Measurements from ENCODE around the gene PRDM5. TPM values are rescaled to one million over a fixed set of nuclear protein-coding genes. Genes with fewer than 3 reads are reported as not detected.
A peak's percentile ranks its signal among the peaks of the same experiment; 100 is the strongest.

The PRDM5 gene
- total RNA-seq, 3 donors from 2014 or later (not counting 1 experiment from before 2014, with no cell fraction given) = not detected

GRCh38 chr4:120927801-120928409 lies 5.4 kb upstream of the PRDM5 start:
- intact Hi-C loops (cut with micrococcal nuclease) = no loop called here
- H3K27me3 ChIP-seq (ENCODE audit: control insufficient read depth, insufficient read depth, low read length) = peaks cover 9% of the 10 kb centered on the region
- TF ChIP-seq CTCF (IDR thresholded peaks at IDR 0.05) = no peak
- Mint-ChIP-seq H3K4me1 (no peaks in the 10 kb centered on the region), H3K9me3 (no peaks in the 10 kb centered on the region), H3K4me3 (no peak overlapping the region), H3K27ac (no peak overlapping the region), H3K27me3 (ENCODE audit: low read depth in 2 of 2) (peaks cover 17 to 24% of the 10 kb centered on the region in 2 donors), H3K36me3 (no peaks in the 10 kb centered on the region)
- no peak overlapping the region for H3K4me3 ChIP-seq (ENCODE audit: low read length)
- no peak for DNase-seq
- H3K36me3 ChIP-seq (ENCODE audit: control insufficient read depth, insufficient read depth, low read length) = no peaks in the 10 kb centered on the region
- no peak overlapping the region for H3K27ac ChIP-seq (ENCODE audit: low read length)
- no peaks in the 10 kb centered on the region for H3K9me3 ChIP-seq (ENCODE audit: control insufficient read depth, insufficient read depth, low read length)
- no peaks in the 10 kb centered on the region for H3K4me1 ChIP-seq (ENCODE audit: control insufficient read depth, insufficient read depth, low read length)
- ATAC-seq = no peak

DNA sequence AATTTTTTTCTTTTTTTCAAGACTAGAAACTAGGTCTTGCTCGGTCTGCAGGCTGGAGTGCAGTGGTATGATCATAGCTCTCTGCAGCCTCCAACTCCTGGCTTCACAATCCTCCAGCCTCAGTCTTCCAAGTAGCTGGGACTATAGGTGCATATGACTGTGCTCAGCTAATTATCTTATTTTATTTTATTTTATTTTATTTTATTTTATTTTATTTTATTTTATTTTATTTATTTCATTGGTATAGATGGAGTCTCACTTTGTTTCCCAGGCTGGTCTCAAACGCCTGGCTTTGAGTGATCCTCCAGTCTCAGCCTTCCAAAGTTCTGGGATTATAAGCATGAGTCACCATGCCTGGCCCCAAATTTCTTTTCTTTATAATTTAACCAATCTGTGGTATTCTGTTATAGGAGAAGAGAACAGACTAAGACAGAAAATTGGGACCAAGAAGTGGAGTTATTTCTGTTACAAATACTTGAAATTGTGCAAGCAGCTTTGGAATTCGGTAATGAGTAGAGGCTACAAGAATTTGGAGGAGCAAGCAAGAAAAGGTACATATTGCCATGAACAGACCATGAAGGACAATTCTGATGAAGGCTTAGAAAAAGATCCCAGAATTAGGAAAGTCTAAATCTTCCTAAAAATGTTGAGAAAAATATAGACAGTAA lies 4.0 kb upstream of the PRDM5 start:
- Histone ChIP-seq H3K27me3 (ENCODE audit: control insufficient read depth, insufficient read depth, low read length) (peaks cover 13% of the 10 kb centered on the region), H3K4me3 (ENCODE audit: low read length) (no peak overlapping the region), H3K4me1 (ENCODE audit: control insufficient read depth, insufficient read depth, low read length) (peaks cover 7% of the 10 kb centered on the region), H3K36me3 (ENCODE audit: control insufficient read depth, insufficient read depth, low read length) (no peaks in the 10 kb centered on the region), H3K9me3 (ENCODE audit: control insufficient read depth, insufficient read depth, low read length) (no peaks in the 10 kb centered on the region), H3K27ac (ENCODE audit: low read length) (no peak overlapping the region)
- no peak for DNase-seq
- ATAC-seq = no peak
- peaks cover 6 to 7% of the 10 kb centered on the region in 2 donors for H3K4me1 Mint-ChIP-seq
- H3K27ac Mint-ChIP-seq = no peak overlapping the region
- H3K36me3 Mint-ChIP-seq = peaks cover 5% of the 10 kb centered on the region
- TF ChIP-seq CTCF (IDR thresholded peaks at IDR 0.05) = no peak
- 56% methylated on average over 3 of the region's 3 CpGs for WGBS (ENCODE audit: insufficient coverage)
- H3K27me3 Mint-ChIP-seq (ENCODE audit: low read depth in 2 of 2) = peaks cover 23 to 30% of the 10 kb centered on the region in 2 donors
- H3K9me3 Mint-ChIP-seq = no peaks in the 10 kb centered on the region
- H3K4me3 Mint-ChIP-seq = no peak overlapping the region
- intact Hi-C loops (cut with micrococcal nuclease) = no loop called here

DNA sequence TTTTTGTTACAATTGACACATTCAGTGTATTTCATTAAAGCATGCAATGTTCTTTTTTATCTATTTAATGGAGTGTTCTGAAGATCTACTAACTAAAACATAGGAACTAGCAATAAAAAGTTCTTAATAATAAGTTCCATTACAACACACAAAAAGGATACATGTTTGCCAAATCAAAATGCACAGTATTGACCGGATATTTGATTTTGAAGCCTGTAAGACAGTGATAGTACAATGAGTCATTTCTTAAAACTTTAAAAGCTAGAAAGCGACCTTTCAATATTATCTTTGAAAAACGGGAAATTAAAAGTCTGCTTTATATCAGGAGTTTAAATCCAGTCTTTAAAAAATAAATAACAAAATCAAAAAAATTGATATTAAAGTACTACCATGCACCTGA lies 2.4 kb upstream of the PRDM5 start:
- H3K4me3 Mint-ChIP-seq = no peak overlapping the region
- Histone ChIP-seq H3K4me1 (ENCODE audit: control insufficient read depth, insufficient read depth, low read length) (peaks cover 7% of the 10 kb centered on the region), H3K9me3 (ENCODE audit: control insufficient read depth, insufficient read depth, low read length) (no peaks in the 10 kb centered on the region), H3K36me3 (ENCODE audit: control insufficient read depth, insufficient read depth, low read length) (no peaks in the 10 kb centered on the region), H3K27ac (ENCODE audit: low read length) (no peak overlapping the region), H3K27me3 (ENCODE audit: control insufficient read depth, insufficient read depth, low read length) (peaks cover 18% of the 10 kb centered on the region), H3K4me3 (ENCODE audit: low read length) (no peak overlapping the region)
- no peak overlapping the region for H3K27ac Mint-ChIP-seq
- no peak for TF ChIP-seq CTCF (IDR thresholded peaks at IDR 0.05)
- H3K36me3 Mint-ChIP-seq = peaks cover 7% of the 10 kb centered on the region
- no peak for DNase-seq
- no CpG with 5 or more reads among the region's 3 CpGs for WGBS (ENCODE audit: insufficient coverage)
- peaks cover 25 to 35% of the 10 kb centered on the region in 2 donors for H3K27me3 Mint-ChIP-seq (ENCODE audit: low read depth in 2 of 2)
- peaks cover 7 to 8% of the 10 kb centered on the region in 2 donors for H3K4me1 Mint-ChIP-seq
- no peak for ATAC-seq
- intact Hi-C loops (cut with micrococcal nuclease) = no loop called here
- no peaks in the 10 kb centered on the region for H3K9me3 Mint-ChIP-seq

- Histone ChIP-seq H3K27me3 (ENCODE audit: control insufficient read depth, insufficient read depth, low read length) (peaks cover 22% of the 10 kb centered on the region), H3K27ac (ENCODE audit: low read length) (no peak overlapping the region), H3K4me1 (ENCODE audit: control insufficient read depth, insufficient read depth, low read length) (peaks cover 7% of the 10 kb centered on the region), H3K9me3 (ENCODE audit: control insufficient read depth, insufficient read depth, low read length) (no peaks in the 10 kb centered on the region), H3K4me3 (ENCODE audit: low read length) (no peak overlapping the region), H3K36me3 (ENCODE audit: control insufficient read depth, insufficient read depth, low read length) (no peaks in the 10 kb centered on the region)
- ATAC-seq (no peak), DNase-seq (no peak)
- Mint-ChIP-seq H3K27me3 (ENCODE audit: low read depth in 2 of 2) (peaks cover 25 to 45% of the 10 kb centered on the region in 2 donors), H3K36me3 (peaks cover 7% of the 10 kb centered on the region), H3K4me1 (peaks cover 7 to 8% of the 10 kb centered on the region in 2 donors), H3K4me3 (peak overlapping the region; percentile 55), H3K9me3 (no peaks in the 10 kb centered on the region), H3K27ac (no peak overlapping the region)
- 29% methylated on average over 12 of the region's 12 CpGs for WGBS (ENCODE audit: insufficient coverage)
- no peak for TF ChIP-seq CTCF (IDR thresholded peaks at IDR 0.05)
- intact Hi-C loops (cut with micrococcal nuclease) = no loop called here
Measured at GRCh38 chr4:120923207-120923522, 639 bp upstream of the PRDM5 start.

Data from natural killer cell (primary cell).